ENCODE measurements around the gene KIF5A. TPM values are rescaled to one million over a fixed set of nuclear protein-coding genes. Genes with fewer than 3 reads are reported as not detected.

KIF5A gene
- total and polyA plus RNA-seq, 2 of the 13 experiments (the other 11 are each of a cell fraction or from before 2014, with no cell fraction given), result 1.6 to 11.9 TPM

GRCh38 chr12:57611108-57611826, 61.4 kb downstream of the KIF5A start, which contains the start of gene ARHGEF25 (continued):
- TF ChIP-seq ZIK1 (CRISPR knock-in tag; IDR thresholded peaks at IDR 0.05; ENCODE audit: borderline replicate concordance, low read depth) (no peak), ZNF253 (CRISPR knock-in tag; IDR thresholded peaks at IDR 0.05; ENCODE audit: borderline replicate concordance) (0 out of 2 replicates have a peak, but pooled peaks have one; percentile 16), KMT2A (CRISPR knock-in tag; IDR thresholded peaks at IDR 0.05) (peak; percentile 50; the same call in 1 of the 2 replicates), ZNF546 (CRISPR knock-in tag; conservative IDR thresholded peaks at IDR 0.05) (no peak), SOX13 (IDR thresholded peaks at IDR 0.05) (no peak), SOX13 (CRISPR knock-in tag; conservative IDR thresholded peaks at IDR 0.05 in 1 of 2, IDR thresholded peaks at IDR 0.05 in 1 of 2) (no peak), SP4 (CRISPR knock-in tag; IDR thresholded peaks at IDR 0.05) (0 out of 2 replicates have a peak, but pooled peaks have one; percentile 15), ZBTB20 (CRISPR knock-in tag; IDR thresholded peaks at IDR 0.05; ENCODE audit: borderline replicate concordance, low read depth) (no peak), ZNF879 (CRISPR knock-in tag; IDR thresholded peaks at IDR 0.05) (no peak), TRAFD1 (CRISPR knock-in tag; IDR thresholded peaks at IDR 0.05; ENCODE audit: borderline replicate concordance) (no peak), ARID2 (CRISPR knock-in tag; IDR thresholded peaks at IDR 0.05; ENCODE audit: borderline replicate concordance) (no peak), ZNF720 (CRISPR knock-in tag; IDR thresholded peaks at IDR 0.05) (no peak), ZNF407 (CRISPR knock-in tag; IDR thresholded peaks at IDR 0.05; ENCODE audit: not compliant biosample characterization) (no peak), ZNF747 (CRISPR knock-in tag; IDR thresholded peaks at IDR 0.05; ENCODE audit: borderline replicate concordance) (no peak), MIER2 (CRISPR knock-in tag; IDR thresholded peaks at IDR 0.05) (no peak), EZH2 (conservative IDR thresholded peaks at IDR 0.05; ENCODE audit: low read depth, low read length) (no peak), ZNF543 (CRISPR knock-in tag; IDR thresholded peaks at IDR 0.05) (0 out of 2 replicates have a peak, but pooled peaks have one; percentile 54)
